HepG2 (cell line): ENCODE measurements around the gene UBE2O. TPM values are rescaled to one million over a fixed set of nuclear protein-coding genes. Genes with fewer than 3 reads are reported as not detected.

Experiments used
- AGO2 ChIP-seq: fragments of 200-400 bp; formaldehyde crosslinking; optimal IDR thresholded peaks from 2 replicates; pipeline ENCODE3; 2017; ENCODE audit warnings: mild to moderate bottlenecking, low read depth, low read length, moderate library complexity
- DMTF1 ChIP-seq: sonication (generic); formaldehyde crosslinking; IDR thresholded peaks from 2 replicates; pipeline ENCODE4 v1.4.0; 2020; ENCODE audit warnings: mild to moderate bottlenecking, missing genetic modification reagents
- LCORL ChIP-seq, 2 experiments: fragments of 450-650 bp in 1 of 2; sonication (generic) in 1 of 2; formaldehyde crosslinking in 1 of 2; IDR thresholded peaks; 2 replicates each; pipeline versions ENCODE4 v1.5.0 to v1.6.1; 2017 to 2020; ENCODE audit warnings: antibody characterized with exemption in 1 of 2, missing genetic modification reagents in 1 of 2
- MXI1 ChIP-seq: IDR thresholded peaks from 3 replicates; pipeline ENCODE4 v1.6.1; 2012; ENCODE audit warnings: low read depth, low read length, inconsistent platforms, borderline replicate concordance
- NFAT5 ChIP-seq: sonication (generic); formaldehyde crosslinking; IDR thresholded peaks from 2 replicates; pipeline ENCODE4 v1.4.0; 2020; ENCODE audit warnings: missing genetic modification reagents
- NRL ChIP-seq: sonication (generic); formaldehyde crosslinking; IDR thresholded peaks from 2 replicates; pipeline ENCODE4 v1.5.0; 2020; ENCODE audit warnings: missing genetic modification reagents, mild to moderate bottlenecking, moderate library complexity, borderline replicate concordance
- RBM39 ChIP-seq: fragments of 200-400 bp; formaldehyde crosslinking; IDR thresholded peaks from one replicate; pipeline ENCODE4 v1.6.1; 2018; ENCODE audit warnings: antibody characterized with exemption, mild to moderate bottlenecking, low read depth, low read length; ENCODE audit not compliant: poor library complexity, severe bottlenecking
- SALL2 ChIP-seq: sonication (generic); formaldehyde crosslinking; IDR thresholded peaks from 2 replicates; pipeline ENCODE4 v1.8.1; 2023; ENCODE audit warnings: mild to moderate bottlenecking, missing genetic modification reagents, inconsistent platforms
- SP1 ChIP-seq, 2 experiments: fragments of 450-650 bp in 1 of 2; sonication (generic) in 1 of 2; formaldehyde crosslinking in 1 of 2; IDR thresholded peaks; 2 replicates each; pipeline versions ENCODE4 v1.4.0 to v1.6.1; 2016 to 2020; ENCODE audit warnings: missing genetic modification reagents in 1 of 2
- THAP7 ChIP-seq: sonication (generic); formaldehyde crosslinking; IDR thresholded peaks from 2 replicates; pipeline ENCODE4 v1.8.1; 2023; ENCODE audit warnings: mild to moderate bottlenecking, missing genetic modification reagents
- THAP9 ChIP-seq: sonication (generic); formaldehyde crosslinking; IDR thresholded peaks from 2 replicates; pipeline ENCODE4; 2020; ENCODE audit warnings: missing genetic modification reagents, mild to moderate bottlenecking, borderline replicate concordance
- ZBTB3 ChIP-seq: sonication (generic); formaldehyde crosslinking; IDR thresholded peaks from 2 replicates; pipeline ENCODE4 v1.4.0; 2020; ENCODE audit warnings: low read depth, mild to moderate bottlenecking, moderate library complexity, missing genetic modification reagents, borderline replicate concordance
- ZBTB43 ChIP-seq: sonication (generic); formaldehyde crosslinking; conservative IDR thresholded peaks from 2 replicates; pipeline ENCODE4 v1.4.0; 2020; ENCODE audit warnings: missing genetic modification reagents
- ZKSCAN5 ChIP-seq: sonication (generic); formaldehyde crosslinking; IDR thresholded peaks from 2 replicates; pipeline ENCODE4 v1.5.1; 2020; ENCODE audit warnings: mild to moderate bottlenecking, missing genetic modification reagents
- ZNF709 ChIP-seq: sonication (generic); formaldehyde crosslinking; IDR thresholded peaks from 2 replicates; pipeline ENCODE4 v1.5.0; 2020; ENCODE audit warnings: mild to moderate bottlenecking, missing genetic modification reagents
- polyA plus RNA-seq, 8 experiments: library from polyadenylated mRNA; depleted of rRNA in 3 of 8; stranded (reverse) in 7 of 8; unstranded in 1 of 8; fragments of >200 nt; fragmentation: Illumina TruSeq in 4 of 8; extraction: Trizol in 4 of 8; gene quantifications; 2 replicates each; pipeline versions ENCODE4 v1.2.1 to v1.2.3, GENCODE V29; 2011 to 2016; ENCODE audit warnings: low read depth in 4 of 8, missing spikeins in 1 of 8, mixed read lengths in 1 of 8; ENCODE audit not compliant: insufficient read depth in 1 of 8
- total RNA-seq, 5 experiments: library from RNA; depleted of rRNA; stranded (reverse); fragments of >200 nt; fragmentation: Illumina TruSeq; extraction: Trizol; gene quantifications; 2 replicates each; pipeline ENCODE4 v1.2.3, GENCODE V29; 2016; ENCODE audit warnings: low read depth in 1 of 5

The UBE2O gene
- total and polyA plus RNA-seq, 2 of the 13 experiments (the other 11 are each of a cell fraction or from before 2014, with no cell fraction given), result 21.5 to 23.5 TPM

- no peak for TF ChIP-seq NFAT5 (CRISPR knock-in tag)
- TF ChIP-seq ZBTB43, result no peak
- TF ChIP-seq SP1 (IDR thresholded peaks at IDR 0.05), result no peak
- no peak for TF ChIP-seq SP1 (CRISPR knock-in tag; IDR thresholded peaks at IDR 0.05)
- no peak for TF ChIP-seq ZKSCAN5 (CRISPR knock-in tag)
- TF ChIP-seq SALL2 (CRISPR knock-in tag), result no peak
- TF ChIP-seq THAP7 (CRISPR knock-in tag), result no peak
- no peak for TF ChIP-seq AGO2
- no peak for TF ChIP-seq LCORL (IDR thresholded peaks at IDR 0.05)
- no peak for TF ChIP-seq LCORL (CRISPR knock-in tag; IDR thresholded peaks at IDR 0.05)
- no peak for TF ChIP-seq ZNF709 (CRISPR knock-in tag)
- peak; percentile 79 for TF ChIP-seq ZBTB3
- no peak for TF ChIP-seq RBM39
- peak; percentile 51; the same call in 1 of the 3 replicates for TF ChIP-seq MXI1
- TF ChIP-seq NRL (CRISPR knock-in tag), result no peak
- no peak for TF ChIP-seq DMTF1 (CRISPR knock-in tag)
- peak; percentile 56; the same call in 1 of the 2 replicates for TF ChIP-seq THAP9 (CRISPR knock-in tag)
Observed at GRCh38 chr17:76345377-76345974, 107.5 kb downstream of the UBE2O start (continued).
